HepG2 (cell line): ENCODE measurements around the gene COX4I2. TPM values are rescaled to one million over a fixed set of nuclear protein-coding genes. Genes with fewer than 3 reads are reported as not detected.

Experiments used
- AGO2 ChIP-seq: fragments of 200-400 bp; formaldehyde crosslinking; optimal IDR thresholded peaks from 2 replicates; pipeline ENCODE3; 2017; ENCODE audit warnings: mild to moderate bottlenecking, low read depth, low read length, moderate library complexity
- CBX1 ChIP-seq: IDR thresholded peaks from one replicate; pipeline ENCODE4 v1.6.1; 2016; ENCODE audit warnings: antibody characterized with exemption, low read depth
- CSRNP1 ChIP-seq: sonication (generic); formaldehyde crosslinking; IDR thresholded peaks from 2 replicates; pipeline ENCODE4 v1.8.1; 2023; ENCODE audit warnings: mild to moderate bottlenecking, missing genetic modification reagents
- HNF1A ChIP-seq, 2 experiments: sonication (generic) in 1 of 2; formaldehyde crosslinking in 1 of 2; IDR thresholded peaks; 2 replicates each; pipeline versions ENCODE4 v1.4.0 to v1.6.1; 2016 to 2020; ENCODE audit warnings: borderline replicate concordance in 1 of 2, low read depth in 1 of 2, mild to moderate bottlenecking in 1 of 2, missing genetic modification reagents in 1 of 2
- HNRNPH1 ChIP-seq: fragments of 200-400 bp; formaldehyde crosslinking; optimal IDR thresholded peaks from 2 replicates; pipeline ENCODE3; 2017; ENCODE audit warnings: mild to moderate bottlenecking, low read depth, low read length
- MXD3 ChIP-seq: IDR thresholded peaks from 2 replicates; pipeline ENCODE4 v1.6.1; 2016; ENCODE audit warnings: mild to moderate bottlenecking, missing biosample characterization, missing genetic modification reagents
- SMAD3 ChIP-seq: sonication (generic); formaldehyde crosslinking; IDR thresholded peaks from 2 replicates; pipeline ENCODE4 v1.4.0; 2020; ENCODE audit warnings: missing genetic modification reagents
- SPEN ChIP-seq: sonication (generic); formaldehyde crosslinking; IDR thresholded peaks from 2 replicates; pipeline ENCODE4 v1.5.1; 2020; ENCODE audit warnings: low read depth, mild to moderate bottlenecking, missing genetic modification reagents
- TBL1XR1 ChIP-seq: fragments of 150-350 bp; IDR thresholded peaks from 2 replicates; pipeline ENCODE4 v1.6.1; 2014; ENCODE audit warnings: borderline replicate concordance, low read length; ENCODE audit not compliant: partially characterized antibody
- TRIM24 ChIP-seq: sonication (generic); formaldehyde crosslinking; IDR thresholded peaks from 2 replicates; pipeline ENCODE4 v1.8.0; 2022; ENCODE audit warnings: mild to moderate bottlenecking, missing genetic modification reagents
- ZNF180 ChIP-seq: sonication (generic); formaldehyde crosslinking; IDR thresholded peaks from 2 replicates; pipeline ENCODE4 v1.4.0; 2020; ENCODE audit warnings: low read depth, missing genetic modification reagents, borderline replicate concordance
- ZNF205 ChIP-seq: IDR thresholded peaks from 2 replicates; pipeline ENCODE4 v1.6.1; 2018; ENCODE audit warnings: missing biosample characterization, missing genetic modification reagents
- ZNF264 ChIP-seq: sonication (generic); formaldehyde crosslinking; IDR thresholded peaks from 2 replicates; pipeline ENCODE4 v1.4.0; 2020; ENCODE audit warnings: missing genetic modification reagents
- ZNF317 ChIP-seq: sonication (generic); formaldehyde crosslinking; IDR thresholded peaks from 2 replicates; pipeline ENCODE4 v1.5.0; 2020; ENCODE audit warnings: mild to moderate bottlenecking, missing genetic modification reagents
- ZNF556 ChIP-seq: sonication (generic); formaldehyde crosslinking; IDR thresholded peaks from 2 replicates; pipeline ENCODE4 v1.4.0; 2020; ENCODE audit warnings: mild to moderate bottlenecking, missing genetic modification reagents, borderline replicate concordance
- ZNF652 ChIP-seq: IDR thresholded peaks from 2 replicates; pipeline ENCODE4 v1.6.1; 2016; ENCODE audit warnings: low read depth, borderline replicate concordance
- ZNF713 ChIP-seq: sonication (generic); formaldehyde crosslinking; IDR thresholded peaks from 2 replicates; pipeline ENCODE4 v1.4.0; 2020; ENCODE audit warnings: mild to moderate bottlenecking, missing genetic modification reagents
- polyA plus RNA-seq, 8 experiments: library from polyadenylated mRNA; depleted of rRNA in 3 of 8; stranded (reverse) in 7 of 8; unstranded in 1 of 8; fragments of >200 nt; fragmentation: Illumina TruSeq in 4 of 8; extraction: Trizol in 4 of 8; gene quantifications; 2 replicates each; pipeline versions ENCODE4 v1.2.1 to v1.2.3, GENCODE V29; 2011 to 2016; ENCODE audit warnings: low read depth in 4 of 8, missing spikeins in 1 of 8, mixed read lengths in 1 of 8; ENCODE audit not compliant: insufficient read depth in 1 of 8
- total RNA-seq, 5 experiments: library from RNA; depleted of rRNA; stranded (reverse); fragments of >200 nt; fragmentation: Illumina TruSeq; extraction: Trizol; gene quantifications; 2 replicates each; pipeline ENCODE4 v1.2.3, GENCODE V29; 2016; ENCODE audit warnings: low read depth in 1 of 5
- TF ChIP-seq, protein P1 (sequence below): sonication (generic); formaldehyde crosslinking; IDR thresholded peaks from 2 replicates; pipeline ENCODE4 v1.8.1; 2022; ENCODE audit warnings: low read depth, mild to moderate bottlenecking, missing genetic modification reagents
- TF ChIP-seq, protein P2 (sequence below): sonication (generic); formaldehyde crosslinking; conservative IDR thresholded peaks from 2 replicates; pipeline ENCODE4 v1.5.0; 2020; ENCODE audit warnings: missing genetic modification reagents

COX4I2 gene
- total and polyA plus RNA-seq, 2 of the 13 experiments (the other 11 are each of a cell fraction or from before 2014, with no cell fraction given), result 1.1 TPM; not detected in 1

GRCh38 chr20:31693987-31694661 lies 56.4 kb downstream of the COX4I2 start (continued):
- TF ChIP-seq ZNF652 (CRISPR knock-in tag) (peak; percentile 93), TBL1XR1 (no peak), ZNF264 (CRISPR knock-in tag) (no peak), ZNF317 (CRISPR knock-in tag) (no peak), ZNF180 (no peak), MXD3 (CRISPR knock-in tag) (no peak), HNF1A (IDR thresholded peaks at IDR 0.05; ENCODE audit: low read depth) (no peak), HNF1A (CRISPR knock-in tag; IDR thresholded peaks at IDR 0.05; ENCODE audit: borderline replicate concordance) (no peak), TRIM24 (peak; percentile 39; the same call in 1 of the 2 replicates), ZNF556 (CRISPR knock-in tag) (no peak), SMAD3 (no peak), SPEN (CRISPR knock-in tag) (0 out of 2 replicates have a peak, but pooled peaks have one; percentile 11), HNRNPH1 (peak; percentile 26), ZNF713 (CRISPR knock-in tag) (no peak), AGO2 (peak; percentile 77), CBX1 (no peak), ZNF205 (CRISPR knock-in tag) (no peak), CSRNP1 (no peak)
- TF ChIP-seq, protein P1, sequence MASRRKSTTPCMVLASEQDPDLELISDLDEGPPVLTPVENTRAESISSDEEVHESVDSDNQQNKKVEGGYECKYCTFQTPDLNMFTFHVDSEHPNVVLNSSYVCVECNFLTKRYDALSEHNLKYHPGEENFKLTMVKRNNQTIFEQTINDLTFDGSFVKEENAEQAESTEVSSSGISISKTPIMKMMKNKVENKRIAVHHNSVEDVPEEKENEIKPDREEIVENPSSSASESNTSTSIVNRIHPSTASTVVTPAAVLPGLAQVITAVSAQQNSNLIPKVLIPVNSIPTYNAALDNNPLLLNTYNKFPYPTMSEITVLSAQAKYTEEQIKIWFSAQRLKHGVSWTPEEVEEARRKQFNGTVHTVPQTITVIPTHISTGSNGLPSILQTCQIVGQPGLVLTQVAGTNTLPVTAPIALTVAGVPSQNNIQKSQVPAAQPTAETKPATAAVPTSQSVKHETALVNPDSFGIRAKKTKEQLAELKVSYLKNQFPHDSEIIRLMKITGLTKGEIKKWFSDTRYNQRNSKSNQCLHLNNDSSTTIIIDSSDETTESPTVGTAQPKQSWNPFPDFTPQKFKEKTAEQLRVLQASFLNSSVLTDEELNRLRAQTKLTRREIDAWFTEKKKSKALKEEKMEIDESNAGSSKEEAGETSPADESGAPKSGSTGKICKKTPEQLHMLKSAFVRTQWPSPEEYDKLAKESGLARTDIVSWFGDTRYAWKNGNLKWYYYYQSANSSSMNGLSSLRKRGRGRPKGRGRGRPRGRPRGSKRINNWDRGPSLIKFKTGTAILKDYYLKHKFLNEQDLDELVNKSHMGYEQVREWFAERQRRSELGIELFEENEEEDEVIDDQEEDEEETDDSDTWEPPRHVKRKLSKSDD (CRISPR knock-in tag), result no peak
- TF ChIP-seq, protein P2, sequence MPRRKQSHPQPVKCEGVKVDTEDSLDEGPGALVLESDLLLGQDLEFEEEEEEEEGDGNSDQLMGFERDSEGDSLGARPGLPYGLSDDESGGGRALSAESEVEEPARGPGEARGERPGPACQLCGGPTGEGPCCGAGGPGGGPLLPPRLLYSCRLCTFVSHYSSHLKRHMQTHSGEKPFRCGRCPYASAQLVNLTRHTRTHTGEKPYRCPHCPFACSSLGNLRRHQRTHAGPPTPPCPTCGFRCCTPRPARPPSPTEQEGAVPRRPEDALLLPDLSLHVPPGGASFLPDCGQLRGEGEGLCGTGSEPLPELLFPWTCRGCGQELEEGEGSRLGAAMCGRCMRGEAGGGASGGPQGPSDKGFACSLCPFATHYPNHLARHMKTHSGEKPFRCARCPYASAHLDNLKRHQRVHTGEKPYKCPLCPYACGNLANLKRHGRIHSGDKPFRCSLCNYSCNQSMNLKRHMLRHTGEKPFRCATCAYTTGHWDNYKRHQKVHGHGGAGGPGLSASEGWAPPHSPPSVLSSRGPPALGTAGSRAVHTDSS (CRISPR knock-in tag), result no peak
